GOT3 (cell line): ENCODE data around the gene CDH26.

Experiments used
- DNase-seq: peaks from one replicate; lab custom pipeline; 2025; ENCODE audit warnings: mixed read lengths; lab: John Stamatoyannopoulos, UW

The CDH26 gene

GRCh38 chr20:60046436-60046835, 88.2 kb downstream of the CDH26 start:
- no peak for DNase-seq

- no peak for DNase-seq
These were observed 88.6 kb downstream of the CDH26 start for GRCh38 chr20:60046860-60047259.

- no peak for DNase-seq
These were observed 90.7 kb downstream of the CDH26 start for GRCh38 chr20:60048634-60049521.

GRCh38 chr20:60049601-60050000, 91.4 kb downstream of the CDH26 start:
- DNase-seq: no peak

GRCh38 chr20:60050193-60050947, 92.1 kb downstream of the CDH26 start:
- DNase-seq: no peak

GRCh38 chr20:60051911-60052310, 93.7 kb downstream of the CDH26 start:
- no peak for DNase-seq

- DNase-seq: no peak
These were observed 94.1 kb downstream of the CDH26 start for GRCh38 chr20:60052322-60052721.

- no peak for DNase-seq
These were observed 95.0 kb downstream of the CDH26 start for GRCh38 chr20:60053125-60053817.

GRCh38 chr20:60053818-60054190, 95.6 kb downstream of the CDH26 start:
- DNase-seq: no peak

GRCh38 chr20:60054716-60055634, 96.8 kb downstream of the CDH26 start:
- no peak for DNase-seq

GRCh38 chr20:60055740-60056139, 97.5 kb downstream of the CDH26 start:
- DNase-seq: no peak

- no peak for DNase-seq
These were observed 98.3 kb downstream of the CDH26 start for GRCh38 chr20:60056407-60057122.

GRCh38 chr20:60057123-60057865, 99.1 kb downstream of the CDH26 start:
- DNase-seq: no peak

GRCh38 chr20:60057866-60058807, 99.9 kb downstream of the CDH26 start:
- no peak for DNase-seq

- DNase-seq: no peak
These were observed 100.7 kb downstream of the CDH26 start for GRCh38 chr20:60058879-60059278.

- no peak for DNase-seq
These were observed 101.9 kb downstream of the CDH26 start for GRCh38 chr20:60060006-60060557.

GRCh38 chr20:60060593-60060992, 102.4 kb downstream of the CDH26 start:
- DNase-seq: no peak

GRCh38 chr20:60062431-60063047, 104.3 kb downstream of the CDH26 start:
- DNase-seq: no peak
